HEK293 (cell line): ENCODE data around the gene SCFD1.
"Not testable (repeated sequence)": the region's sequence is repeated elsewhere in the genome, so short reads cannot be mapped to it uniquely, and the experiment has no call there.

Experiments
- CTCF ChIA-PET: fragments of 350-600 bp; formaldehyde crosslinking; extraction: SDS; loops from one replicate; lab custom pipeline; 2021; ENCODE audit warnings: antibody characterized with exemption; lab: Yijun Ruan, JAX
- POLR2A ChIA-PET: fragments of 300-600 bp; formaldehyde crosslinking; extraction: SDS; loops from one replicate; lab custom pipeline; 2020; ENCODE audit warnings: antibody characterized with exemption, inconsistent platforms; lab: Yijun Ruan, JAX
- H3K27ac ChIP-seq: fragments of 200-500 bp; sonication (Bioruptor generic); 2 replicates; pipeline ENCODE4 v1.5.1; 2014; ENCODE audit warnings: low read depth, low read length, control low read depth, inconsistent platforms; ENCODE audit errors: extremely low read depth
- H3K36me3 ChIP-seq, 2 experiments: fragments of 200-500 bp in 1 of 2; sonication (Bioruptor generic) in 1 of 2; 1 replicate in 1 of 2; 2 replicates in 1 of 2; pipeline ENCODE4 v1.5.1; 2014 to 2017; ENCODE audit warnings: inconsistent platforms in 2 of 2, low read length in 2 of 2; ENCODE audit not compliant: control insufficient read depth in 2 of 2, insufficient read depth in 1 of 2
- H3K4me1 ChIP-seq: fragments of 200-500 bp; sonication (Bioruptor generic); 2 replicates; pipeline ENCODE4 v1.5.1; 2014; ENCODE audit warnings: mild to moderate bottlenecking, low read length, inconsistent platforms; ENCODE audit not compliant: control insufficient read depth, insufficient read depth
- H3K4me3 ChIP-seq: 2 replicates; pipeline ENCODE4 v1.5.1; 2011; ENCODE audit warnings: low read depth, mild to moderate bottlenecking, control low read depth, low read length, moderate library complexity
- H3K9me3 ChIP-seq: fragments of 200-500 bp; sonication (Bioruptor generic); 2 replicates; pipeline ENCODE4 v1.5.1; 2014; ENCODE audit warnings: low read depth, low read length, inconsistent platforms; ENCODE audit not compliant: control insufficient read depth, insufficient read depth
- OSR2 ChIP-seq: fragments of 450-650 bp; formaldehyde crosslinking; IDR thresholded peaks from 2 replicates; pipeline ENCODE4 v1.5.1; 2016; ENCODE audit warnings: missing biosample characterization, missing genetic modification characterization
- SCRT2 ChIP-seq: fragments of 450-650 bp; formaldehyde crosslinking; IDR thresholded peaks from 2 replicates; pipeline ENCODE4 v1.5.1; 2016; ENCODE audit warnings: missing biosample characterization, missing genetic modification characterization
- SETDB1 ChIP-seq: IDR thresholded peaks from one replicate; pipeline ENCODE4 v1.6.1; 2017; ENCODE audit warnings: mild to moderate bottlenecking, low read length, moderate library complexity, mixed read lengths; ENCODE audit not compliant: insufficient read length
- ZEB2 ChIP-seq: fragments of 450-650 bp; formaldehyde crosslinking; IDR thresholded peaks from 2 replicates; pipeline ENCODE4 v1.5.1; 2016; ENCODE audit warnings: missing biosample characterization, missing genetic modification characterization
- ZFP41 ChIP-seq: fragments of 450-650 bp; formaldehyde crosslinking; IDR thresholded peaks from 2 replicates; pipeline ENCODE4 v1.5.1; 2016; ENCODE audit warnings: missing biosample characterization, missing genetic modification characterization, borderline replicate concordance
- ZNF223 ChIP-seq: fragments of 450-650 bp; formaldehyde crosslinking; IDR thresholded peaks from 2 replicates; pipeline ENCODE4 v1.5.1; 2016; ENCODE audit warnings: missing biosample characterization, missing genetic modification characterization
- ZNF239 ChIP-seq: fragments of 450-650 bp; formaldehyde crosslinking; IDR thresholded peaks from 2 replicates; pipeline ENCODE4 v1.5.1; 2016; ENCODE audit warnings: missing biosample characterization, missing genetic modification characterization
- ZNF248 ChIP-seq: fragments of 450-650 bp; formaldehyde crosslinking; IDR thresholded peaks from 2 replicates; pipeline ENCODE4 v1.5.1; 2017; ENCODE audit warnings: missing biosample characterization, missing genetic modification characterization
- ZNF311 ChIP-seq: fragments of 450-650 bp; formaldehyde crosslinking; IDR thresholded peaks from 2 replicates; pipeline ENCODE4 v1.5.1; 2017; ENCODE audit warnings: missing biosample characterization, missing genetic modification characterization, borderline replicate concordance
- ZNF501 ChIP-seq: fragments of 450-650 bp; formaldehyde crosslinking; IDR thresholded peaks from 2 replicates; pipeline ENCODE4 v1.5.1; 2016; ENCODE audit warnings: missing biosample characterization, missing genetic modification characterization
- ZNF560 ChIP-seq: fragments of 450-650 bp; formaldehyde crosslinking; IDR thresholded peaks from 2 replicates; pipeline ENCODE4 v1.5.1; 2017; ENCODE audit warnings: missing biosample characterization, missing genetic modification characterization, borderline replicate concordance
- ZNF571 ChIP-seq: fragments of 450-650 bp; formaldehyde crosslinking; IDR thresholded peaks from 2 replicates; pipeline ENCODE4 v1.5.0; 2017; ENCODE audit warnings: missing biosample characterization, missing genetic modification characterization
- ZNF658 ChIP-seq: fragments of 450-650 bp; formaldehyde crosslinking; IDR thresholded peaks from 2 replicates; pipeline ENCODE4; 2016; ENCODE audit warnings: missing biosample characterization, missing genetic modification characterization
- ZNF777 ChIP-seq: fragments of 450-650 bp; formaldehyde crosslinking; IDR thresholded peaks from 2 replicates; pipeline ENCODE4 v1.5.1; 2017; ENCODE audit warnings: missing biosample characterization, missing genetic modification characterization, borderline replicate concordance
- ZNF843 ChIP-seq: fragments of 450-650 bp; formaldehyde crosslinking; IDR thresholded peaks from 2 replicates; pipeline ENCODE4 v1.5.1; 2016; ENCODE audit warnings: missing biosample characterization, missing genetic modification characterization
- TF ChIP-seq, protein P1 (sequence below): fragments of 450-650 bp; formaldehyde crosslinking; IDR thresholded peaks from 2 replicates; pipeline ENCODE4 v1.5.1; 2016; ENCODE audit warnings: missing biosample characterization, missing genetic modification characterization
- TF ChIP-seq, protein P2 (sequence below): fragments of 450-650 bp; formaldehyde crosslinking; IDR thresholded peaks from 2 replicates; pipeline ENCODE4 v1.5.1; 2016; ENCODE audit warnings: missing biosample characterization, missing genetic modification characterization, borderline replicate concordance
- TF ChIP-seq, protein P3 (sequence below): fragments of 450-650 bp; formaldehyde crosslinking; IDR thresholded peaks from 2 replicates; pipeline ENCODE4 v1.5.1; 2016; ENCODE audit warnings: missing biosample characterization, missing genetic modification characterization
- TF ChIP-seq, protein P4 (sequence below): fragments of 450-650 bp; formaldehyde crosslinking; IDR thresholded peaks from 2 replicates; pipeline ENCODE4 v1.5.1; 2016; ENCODE audit warnings: missing biosample characterization, missing genetic modification characterization

The SCFD1 gene

DNA sequence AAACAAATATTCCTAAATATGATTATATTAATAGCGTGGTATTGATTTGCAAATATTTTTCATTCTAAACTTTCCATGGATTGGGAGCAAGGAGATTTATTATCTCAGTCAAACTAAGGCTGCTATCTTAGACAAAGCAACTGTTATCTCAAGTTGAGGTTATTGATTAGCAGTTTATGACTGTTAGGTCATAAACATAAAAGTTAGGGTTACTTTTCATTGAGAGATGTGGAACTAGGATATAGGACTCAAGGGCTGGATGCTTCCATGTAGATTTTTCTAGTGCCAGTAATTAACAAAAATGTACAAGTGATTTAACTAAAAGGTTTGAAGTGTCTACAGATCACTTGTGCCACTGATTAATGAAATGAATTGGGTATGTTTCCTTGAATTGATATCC is 19.1 kb downstream of the SCFD1 start:
- TF ChIP-seq, protein P1, sequence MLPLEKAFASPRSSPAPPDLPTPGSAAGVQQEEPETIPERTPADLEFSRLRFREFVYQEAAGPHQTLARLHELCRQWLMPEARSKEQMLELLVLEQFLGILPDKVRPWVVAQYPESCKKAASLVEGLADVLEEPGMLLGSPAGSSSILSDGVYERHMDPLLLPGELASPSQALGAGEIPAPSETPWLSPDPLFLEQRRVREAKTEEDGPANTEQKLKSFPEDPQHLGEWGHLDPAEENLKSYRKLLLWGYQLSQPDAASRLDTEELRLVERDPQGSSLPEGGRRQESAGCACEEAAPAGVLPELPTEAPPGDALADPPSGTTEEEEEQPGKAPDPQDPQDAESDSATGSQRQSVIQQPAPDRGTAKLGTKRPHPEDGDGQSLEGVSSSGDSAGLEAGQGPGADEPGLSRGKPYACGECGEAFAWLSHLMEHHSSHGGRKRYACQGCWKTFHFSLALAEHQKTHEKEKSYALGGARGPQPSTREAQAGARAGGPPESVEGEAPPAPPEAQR (tag by site-specific recombination), result no peak
- no peak for TF ChIP-seq SCRT2 (tag by site-specific recombination)
- no peak for TF ChIP-seq OSR2 (tag by site-specific recombination)
- TF ChIP-seq ZEB2, result no peak
- no peak for TF ChIP-seq ZNF248 (tag by site-specific recombination)
- TF ChIP-seq ZNF658, result no peak
- no peak for TF ChIP-seq ZNF223 (tag by site-specific recombination)
- TF ChIP-seq, protein P2, sequence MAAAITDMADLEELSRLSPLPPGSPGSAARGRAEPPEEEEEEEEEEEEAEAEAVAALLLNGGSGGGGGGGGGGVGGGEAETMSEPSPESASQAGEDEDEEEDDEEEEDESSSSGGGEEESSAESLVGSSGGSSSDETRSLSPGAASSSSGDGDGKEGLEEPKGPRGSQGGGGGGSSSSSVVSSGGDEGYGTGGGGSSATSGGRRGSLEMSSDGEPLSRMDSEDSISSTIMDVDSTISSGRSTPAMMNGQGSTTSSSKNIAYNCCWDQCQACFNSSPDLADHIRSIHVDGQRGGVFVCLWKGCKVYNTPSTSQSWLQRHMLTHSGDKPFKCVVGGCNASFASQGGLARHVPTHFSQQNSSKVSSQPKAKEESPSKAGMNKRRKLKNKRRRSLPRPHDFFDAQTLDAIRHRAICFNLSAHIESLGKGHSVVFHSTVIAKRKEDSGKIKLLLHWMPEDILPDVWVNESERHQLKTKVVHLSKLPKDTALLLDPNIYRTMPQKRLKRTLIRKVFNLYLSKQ, result no peak
- no peak for TF ChIP-seq ZNF777
- no peak for TF ChIP-seq ZNF501
- TF ChIP-seq, protein P3, sequence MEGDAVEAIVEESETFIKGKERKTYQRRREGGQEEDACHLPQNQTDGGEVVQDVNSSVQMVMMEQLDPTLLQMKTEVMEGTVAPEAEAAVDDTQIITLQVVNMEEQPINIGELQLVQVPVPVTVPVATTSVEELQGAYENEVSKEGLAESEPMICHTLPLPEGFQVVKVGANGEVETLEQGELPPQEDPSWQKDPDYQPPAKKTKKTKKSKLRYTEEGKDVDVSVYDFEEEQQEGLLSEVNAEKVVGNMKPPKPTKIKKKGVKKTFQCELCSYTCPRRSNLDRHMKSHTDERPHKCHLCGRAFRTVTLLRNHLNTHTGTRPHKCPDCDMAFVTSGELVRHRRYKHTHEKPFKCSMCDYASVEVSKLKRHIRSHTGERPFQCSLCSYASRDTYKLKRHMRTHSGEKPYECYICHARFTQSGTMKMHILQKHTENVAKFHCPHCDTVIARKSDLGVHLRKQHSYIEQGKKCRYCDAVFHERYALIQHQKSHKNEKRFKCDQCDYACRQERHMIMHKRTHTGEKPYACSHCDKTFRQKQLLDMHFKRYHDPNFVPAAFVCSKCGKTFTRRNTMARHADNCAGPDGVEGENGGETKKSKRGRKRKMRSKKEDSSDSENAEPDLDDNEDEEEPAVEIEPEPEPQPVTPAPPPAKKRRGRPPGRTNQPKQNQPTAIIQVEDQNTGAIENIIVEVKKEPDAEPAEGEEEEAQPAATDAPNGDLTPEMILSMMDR (tag by site-specific recombination), result no peak
- no peak for TF ChIP-seq ZNF843
- TF ChIP-seq ZNF571 (tag by site-specific recombination), result no peak
- ChIA-PET POLR2A (no interaction called here), CTCF (no interaction called here)
- Histone ChIP-seq H3K27ac (no peak overlapping the region), H3K36me3 (peaks cover 43 to 56% of the 10 kb centered on the region in 2 experiments), H3K4me3 (no peak overlapping the region), H3K9me3 (no peaks in the 10 kb centered on the region; the same call in 1 of the 2 replicates), H3K4me1 (peaks cover 2% of the 10 kb centered on the region; the same call in 1 of the 2 replicates)

DNA sequence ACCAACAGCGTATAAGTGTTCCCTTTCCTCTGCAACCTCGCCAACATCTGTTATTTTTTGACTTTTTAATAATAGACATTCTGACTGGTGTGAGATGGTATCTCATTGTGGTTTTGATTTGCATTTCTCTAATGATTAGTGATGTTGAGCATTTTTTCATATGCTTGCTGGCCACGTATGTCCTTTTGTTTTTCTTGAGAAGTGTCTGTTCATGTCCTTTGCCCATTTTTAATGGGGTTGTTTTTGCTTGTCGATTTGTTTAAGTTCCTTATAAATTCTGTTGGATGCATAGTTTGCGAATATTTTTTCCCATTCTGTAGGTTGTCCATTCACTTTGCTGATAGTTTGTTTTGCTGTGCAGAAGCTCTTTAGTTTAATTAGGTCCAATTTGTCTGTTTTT is 22.3 kb downstream of the SCFD1 start:
- 0 out of 2 replicates have a peak, but pooled peaks have one; percentile 28 for TF ChIP-seq ZNF560 (tag by site-specific recombination)
- H3K4me1 ChIP-seq, H3K9me3 ChIP-seq, POLR2A ChIA-PET, H3K27ac ChIP-seq, H3K4me3 ChIP-seq: not testable (repeated sequence)
- H3K36me3 ChIP-seq, result peaks cover 27 to 48% of the 10 kb centered on the region in 2 experiments
- CTCF ChIA-PET, result interaction anchor here (0.7 kb wide), 1 partner anchor 418 kb away, joined by 4 read pairs; no protein-coding TSS in a partner anchor

DNA sequence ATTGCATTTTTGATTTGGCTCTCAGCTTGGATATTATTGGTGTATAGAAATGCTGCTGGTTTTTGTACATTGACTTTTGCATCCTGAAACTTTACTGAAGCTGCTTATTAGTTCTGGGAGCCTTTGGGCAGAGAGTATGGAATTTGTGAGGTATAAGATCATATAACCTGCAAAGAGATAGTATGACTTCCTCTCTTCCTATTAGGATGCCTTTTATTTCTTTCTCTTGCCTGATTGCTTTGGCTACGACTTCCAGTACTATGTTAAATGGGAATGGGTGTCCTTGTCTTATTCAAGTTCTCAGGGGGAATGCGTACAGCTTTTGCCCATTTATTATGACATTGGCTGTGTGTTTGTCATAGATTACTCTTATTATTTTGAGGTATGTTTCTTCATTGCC is 23.5 kb downstream of the SCFD1 start:
- ChIA-PET CTCF (interaction anchor here (0.6 to 0.8 kb wide), 2 partner anchors 9 to 148 kb away, joined by 3 read pairs; no protein-coding TSS in a partner anchor), POLR2A (no interaction called here)
- Histone ChIP-seq H3K27ac (no peak overlapping the region), H3K9me3 (no peaks in the 10 kb centered on the region; the same call in 1 of the 2 replicates), H3K4me3 (no peak overlapping the region), H3K4me1 (peaks cover 2% of the 10 kb centered on the region; the same call in 1 of the 2 replicates), H3K36me3 (peaks cover 38 to 50% of the 10 kb centered on the region in 2 experiments)
- TF ChIP-seq ZNF311 (no peak), ZNF239 (tag by site-specific recombination) (no peak), SCRT2 (tag by site-specific recombination) (no peak), SETDB1 (peak; percentile 24), ZFP41 (tag by site-specific recombination) (no peak)
- TF ChIP-seq, protein P4, sequence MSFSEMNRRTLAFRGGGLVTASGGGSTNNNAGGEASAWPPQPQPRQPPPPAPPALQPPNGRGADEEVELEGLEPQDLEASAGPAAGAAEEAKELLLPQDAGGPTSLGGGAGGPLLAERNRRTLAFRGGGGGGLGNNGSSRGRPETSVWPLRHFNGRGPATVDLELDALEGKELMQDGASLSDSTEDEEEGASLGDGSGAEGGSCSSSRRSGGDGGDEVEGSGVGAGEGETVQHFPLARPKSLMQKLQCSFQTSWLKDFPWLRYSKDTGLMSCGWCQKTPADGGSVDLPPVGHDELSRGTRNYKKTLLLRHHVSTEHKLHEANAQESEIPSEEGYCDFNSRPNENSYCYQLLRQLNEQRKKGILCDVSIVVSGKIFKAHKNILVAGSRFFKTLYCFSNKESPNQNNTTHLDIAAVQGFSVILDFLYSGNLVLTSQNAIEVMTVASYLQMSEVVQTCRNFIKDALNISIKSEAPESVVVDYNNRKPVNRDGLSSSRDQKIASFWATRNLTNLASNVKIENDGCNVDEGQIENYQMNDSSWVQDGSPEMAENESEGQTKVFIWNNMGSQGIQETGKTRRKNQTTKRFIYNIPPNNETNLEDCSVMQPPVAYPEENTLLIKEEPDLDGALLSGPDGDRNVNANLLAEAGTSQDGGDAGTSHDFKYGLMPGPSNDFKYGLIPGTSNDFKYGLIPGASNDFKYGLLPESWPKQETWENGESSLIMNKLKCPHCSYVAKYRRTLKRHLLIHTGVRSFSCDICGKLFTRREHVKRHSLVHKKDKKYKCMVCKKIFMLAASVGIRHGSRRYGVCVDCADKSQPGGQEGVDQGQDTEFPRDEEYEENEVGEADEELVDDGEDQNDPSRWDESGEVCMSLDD (tag by site-specific recombination), result no peak
